ENCODE measurements around the gene DNAH2. TPM values are rescaled to one million over a fixed set of nuclear protein-coding genes. Genes with fewer than 3 reads are reported as not detected.

DNAH2 gene
- total and polyA plus RNA-seq, 4 donors: 1.5 to 14.0 (median 7.6) TPM

GRCh38 chr17:7840875-7841274 lies 123.3 kb downstream of the DNAH2 start:
- TF ChIP-seq CTCF (IDR thresholded peaks at IDR 0.05; ENCODE audit: control extremely low read depth, extremely low read depth): no peak
- DNase-seq (no peak), ATAC-seq (ENCODE audit: insufficient read depth, low FRiP score) (no peak)
- 68 to 73% methylated on average over 1 of the region's 1 CpG for WGBS, 2 donors
- peaks cover 7 to 80% (median 20%) of the 10 kb centered on the region in 5 donors for H3K4me1 ChIP-seq (ENCODE audit: control insufficient read depth in 5 of 5, insufficient read depth in 5 of 5, low read length in 5 of 5)
- H3K27me3 ChIP-seq (ENCODE audit: control insufficient read depth in 3 of 3, insufficient read depth in 3 of 3, low read length in 2 of 3): no peaks in the 10 kb centered on the region
- peaks cover 0 to 12% (median 7%) of the 10 kb centered on the region in 4 donors for H3K36me3 ChIP-seq (ENCODE audit: control insufficient read depth in 4 of 4, insufficient read depth in 4 of 4, low read length in 4 of 4)
- no peak overlapping the region for H3K4me3 ChIP-seq
- H3K9me3 ChIP-seq (ENCODE audit: control insufficient read depth in 4 of 4, insufficient read depth in 3 of 4, low read length in 3 of 4): no peaks in the 10 kb centered on the region
- no peak overlapping the region for H3K9ac ChIP-seq (ENCODE audit: insufficient read depth in 1 of 2, low read length in 2 of 2)
- H3K27ac ChIP-seq (ENCODE audit: low read depth in 1 of 2, low read length in 1 of 2): peak overlapping the region; percentile 79 to 100

DNA sequence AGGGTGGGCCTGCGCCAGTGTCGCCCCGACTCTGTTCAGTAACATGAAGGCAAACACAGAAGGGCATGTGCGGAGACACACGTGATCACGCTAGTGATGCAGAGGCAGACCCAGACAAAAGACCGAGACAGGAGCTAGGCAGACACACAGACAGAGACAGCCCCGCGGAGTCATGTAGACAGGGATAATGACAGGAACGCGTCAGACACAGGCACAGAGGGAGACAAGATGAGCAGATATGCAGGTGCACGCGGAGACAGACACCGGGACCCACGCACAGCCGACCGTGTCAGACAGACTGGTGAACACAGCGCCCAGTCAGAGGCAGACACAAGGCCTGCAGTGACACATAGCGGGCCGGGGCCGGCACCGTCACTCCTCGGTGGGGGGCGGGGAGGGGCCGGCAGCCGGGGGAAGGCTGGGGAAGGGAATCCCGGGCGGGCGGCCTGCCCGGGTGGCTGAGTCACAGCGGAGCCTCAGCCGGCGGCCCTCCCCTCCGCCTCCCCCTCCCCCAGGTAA lies 123.9 kb downstream of the DNAH2 start:
- Histone ChIP-seq H3K4me1 (ENCODE audit: control insufficient read depth in 5 of 5, insufficient read depth in 5 of 5, low read length in 5 of 5) (peaks cover 7 to 75% (median 20%) of the 10 kb centered on the region in 5 donors), H3K9me3 (ENCODE audit: control insufficient read depth in 4 of 4, insufficient read depth in 3 of 4, low read length in 3 of 4) (no peaks in the 10 kb centered on the region), H3K36me3 (ENCODE audit: control insufficient read depth in 4 of 4, insufficient read depth in 4 of 4, low read length in 4 of 4) (peaks cover 0 to 12% (median 10%) of the 10 kb centered on the region in 4 donors), H3K27ac (ENCODE audit: low read depth in 1 of 2, low read length in 1 of 2) (peak overlapping the region; percentile 85 to 100), H3K4me3 (peak overlapping the region; percentile 60), H3K9ac (ENCODE audit: insufficient read depth in 1 of 2, low read length in 2 of 2) (peak overlapping the region in 1 of 2 donors; percentile 62), H3K27me3 (ENCODE audit: control insufficient read depth in 3 of 3, insufficient read depth in 3 of 3, low read length in 2 of 3) (no peaks in the 10 kb centered on the region)
- 3 to 6% methylated on average over 30 to 34 of the region's 34 CpGs for WGBS, 2 donors
- DNase-seq (peak; percentile 78 to 84 (median 84)), ATAC-seq (ENCODE audit: insufficient read depth, low FRiP score) (peak; percentile 36)
- peak; percentile 5 for TF ChIP-seq CTCF (IDR thresholded peaks at IDR 0.05; ENCODE audit: control extremely low read depth, extremely low read depth)

- DNase-seq (peak; percentile 95 to 96 (median 96)), ATAC-seq (ENCODE audit: insufficient read depth, low FRiP score) (peak; percentile 56)
- H3K4me3 ChIP-seq: peak overlapping the region; percentile 62
- H3K27me3 ChIP-seq (ENCODE audit: control insufficient read depth in 3 of 3, insufficient read depth in 3 of 3, low read length in 2 of 3): no peaks in the 10 kb centered on the region
- TF ChIP-seq CTCF (IDR thresholded peaks at IDR 0.05; ENCODE audit: control extremely low read depth, extremely low read depth): no peak
- no peaks in the 10 kb centered on the region for H3K9me3 ChIP-seq (ENCODE audit: control insufficient read depth in 4 of 4, insufficient read depth in 3 of 4, low read length in 3 of 4)
- H3K9ac ChIP-seq (ENCODE audit: insufficient read depth in 1 of 2, low read length in 2 of 2): peak overlapping the region in 1 of 2 donors; percentile 73
- peak overlapping the region; percentile 85 to 100 for H3K27ac ChIP-seq (ENCODE audit: low read depth in 1 of 2, low read length in 1 of 2)
- 0% methylated on average over 42 to 46 of the region's 46 CpGs for WGBS, 2 donors
- peaks cover 0 to 15% (median 11%) of the 10 kb centered on the region in 4 donors for H3K36me3 ChIP-seq (ENCODE audit: control insufficient read depth in 4 of 4, insufficient read depth in 4 of 4, low read length in 4 of 4)
- peaks cover 6 to 70% (median 20%) of the 10 kb centered on the region in 5 donors for H3K4me1 ChIP-seq (ENCODE audit: control insufficient read depth in 5 of 5, insufficient read depth in 5 of 5, low read length in 5 of 5)
These were observed 124.4 kb downstream of the DNAH2 start for GRCh38 chr17:7841915-7842379.

Data from lung (tissue), 12 donors.